K562 (cell line): ENCODE measurements around the gene HLF. TPM values are rescaled to one million over a fixed set of nuclear protein-coding genes. Genes with fewer than 3 reads are reported as not detected.
A peak's percentile ranks its signal among the peaks of the same experiment; 100 is the strongest.

ENCODE experiments used
- polyA plus RNA-seq, 8 experiments: library from polyadenylated mRNA; depleted of rRNA in 4 of 8; stranded (reverse) in 5 of 8; unstranded in 3 of 8; fragments of >200 nt; fragmentation: Nextera tagmentation in 2 of 8; fragmentation: Illumina TruSeq in 1 of 8; extraction: Ambion mirVana in 2 of 8; extraction: Trizol in 1 of 8; gene quantifications; 2 replicates each; pipeline versions ENCODE4 v1.2.1 to v1.2.3, GENCODE V29; 2011 to 2014; ENCODE audit warnings: inconsistent platforms in 1 of 8, missing spikeins in 1 of 8
- total RNA-seq, 7 experiments: library from RNA; depleted of rRNA in 6 of 7; stranded (reverse); fragments of >200 nt in 6 of 7; fragmentation: Illumina TruSeq in 2 of 7; extraction: Trizol in 2 of 7; gene quantifications; 2 replicates each; pipeline versions ENCODE4 v1.2.1 to v1.2.3, GENCODE V29; 2011 to 2021; ENCODE audit warnings: low replicate concordance in 1 of 7
- TF ChIP-seq, protein P1 (sequence below), 2 experiments: fragments of 450-650 bp; formaldehyde crosslinking in 1 of 2; IDR thresholded peaks; 2 replicates each; pipeline versions ENCODE4 v1.4.0 to v1.6.1; 2014 to 2020; ENCODE audit warnings: mild to moderate bottlenecking in 2 of 2, borderline replicate concordance in 1 of 2, low read depth in 1 of 2

Gene HLF
- total and polyA plus RNA-seq, 9 of the 15 experiments (the other 6 are each of a cell fraction or from before 2014, with no cell fraction given) = 0.03 to 0.24 (median 0.09) TPM

DNA sequence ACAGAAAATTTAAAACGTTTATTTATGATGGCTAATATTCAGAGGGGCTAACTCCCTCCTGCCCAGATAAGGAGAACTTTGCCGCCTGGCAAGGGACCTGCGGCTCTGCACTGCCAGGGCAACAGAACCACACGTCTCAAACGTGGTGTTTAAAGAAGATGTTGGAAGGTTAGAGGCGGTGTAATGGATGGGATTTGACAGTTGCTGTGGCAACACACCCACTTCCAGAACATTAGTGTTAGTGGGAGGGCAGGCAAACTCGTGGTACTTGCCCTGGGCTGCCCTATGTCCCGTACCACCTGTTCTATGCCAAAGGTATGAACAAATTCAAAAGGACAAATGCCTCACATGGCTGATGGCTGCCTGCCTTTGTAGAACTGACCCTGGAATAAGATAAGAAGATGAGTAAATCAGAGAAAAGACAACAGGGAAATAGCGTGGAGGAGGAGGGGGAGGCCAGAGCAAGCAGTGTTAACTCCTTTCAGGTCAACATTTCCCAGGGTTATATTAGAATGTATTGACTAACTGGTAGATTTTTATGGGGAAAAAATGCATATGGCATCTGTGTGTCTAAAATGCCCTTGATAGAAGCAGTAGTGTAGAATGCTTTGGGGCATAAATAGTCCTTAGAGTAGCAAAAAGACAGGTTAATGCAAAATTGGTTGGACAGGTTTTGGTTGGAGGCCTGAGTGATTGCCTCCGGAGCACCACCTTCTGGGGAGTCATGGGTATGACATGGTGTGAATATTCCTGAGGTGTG, 30.8 kb downstream of the HLF start (continued):
- TF ChIP-seq, protein P1, sequence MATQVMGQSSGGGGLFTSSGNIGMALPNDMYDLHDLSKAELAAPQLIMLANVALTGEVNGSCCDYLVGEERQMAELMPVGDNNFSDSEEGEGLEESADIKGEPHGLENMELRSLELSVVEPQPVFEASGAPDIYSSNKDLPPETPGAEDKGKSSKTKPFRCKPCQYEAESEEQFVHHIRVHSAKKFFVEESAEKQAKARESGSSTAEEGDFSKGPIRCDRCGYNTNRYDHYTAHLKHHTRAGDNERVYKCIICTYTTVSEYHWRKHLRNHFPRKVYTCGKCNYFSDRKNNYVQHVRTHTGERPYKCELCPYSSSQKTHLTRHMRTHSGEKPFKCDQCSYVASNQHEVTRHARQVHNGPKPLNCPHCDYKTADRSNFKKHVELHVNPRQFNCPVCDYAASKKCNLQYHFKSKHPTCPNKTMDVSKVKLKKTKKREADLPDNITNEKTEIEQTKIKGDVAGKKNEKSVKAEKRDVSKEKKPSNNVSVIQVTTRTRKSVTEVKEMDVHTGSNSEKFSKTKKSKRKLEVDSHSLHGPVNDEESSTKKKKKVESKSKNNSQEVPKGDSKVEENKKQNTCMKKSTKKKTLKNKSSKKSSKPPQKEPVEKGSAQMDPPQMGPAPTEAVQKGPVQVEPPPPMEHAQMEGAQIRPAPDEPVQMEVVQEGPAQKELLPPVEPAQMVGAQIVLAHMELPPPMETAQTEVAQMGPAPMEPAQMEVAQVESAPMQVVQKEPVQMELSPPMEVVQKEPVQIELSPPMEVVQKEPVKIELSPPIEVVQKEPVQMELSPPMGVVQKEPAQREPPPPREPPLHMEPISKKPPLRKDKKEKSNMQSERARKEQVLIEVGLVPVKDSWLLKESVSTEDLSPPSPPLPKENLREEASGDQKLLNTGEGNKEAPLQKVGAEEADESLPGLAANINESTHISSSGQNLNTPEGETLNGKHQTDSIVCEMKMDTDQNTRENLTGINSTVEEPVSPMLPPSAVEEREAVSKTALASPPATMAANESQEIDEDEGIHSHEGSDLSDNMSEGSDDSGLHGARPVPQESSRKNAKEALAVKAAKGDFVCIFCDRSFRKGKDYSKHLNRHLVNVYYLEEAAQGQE (IDR thresholded peaks at IDR 0.05; ENCODE audit: borderline replicate concordance) = peak; percentile 70
- TF ChIP-seq, protein P1 (CRISPR knock-in tag; IDR thresholded peaks at IDR 0.05; ENCODE audit: low read depth) = no peak
